HG02571 (cell line): ENCODE results near the gene URAD.

ENCODE experiments used
- ATAC-seq: cut with Tn5 transposase; IDR thresholded peaks from one replicate; pipeline ENCODE4 v1.9.1; 2021; ENCODE audit warnings: mild to moderate bottlenecking, moderate library complexity; ENCODE audit not compliant: unreplicated experiment

The URAD gene

GRCh38 chr13:28001049-28001448 is 12.6 kb upstream of the URAD start:
- no peak for ATAC-seq

DNA sequence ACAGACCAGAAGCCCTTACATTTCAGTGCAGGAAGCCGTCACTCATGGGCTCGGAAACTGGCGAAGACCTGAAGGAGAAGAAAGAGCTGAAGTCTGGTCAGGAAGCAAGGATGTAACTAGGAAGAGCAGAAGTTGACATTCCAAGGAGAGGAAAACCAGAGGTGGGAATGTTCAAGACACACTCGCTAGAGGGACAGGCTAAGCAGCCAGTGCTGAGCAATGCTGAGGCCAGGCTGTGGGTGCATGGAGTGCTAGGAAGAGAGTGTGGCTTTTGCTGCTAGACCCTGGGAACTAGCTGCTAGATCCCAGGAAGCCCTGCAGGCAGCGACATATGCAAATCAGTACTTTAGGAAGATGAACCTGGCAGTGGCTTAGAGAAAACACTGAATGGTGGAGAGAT is 12.1 kb upstream of the URAD start:
- no peak for ATAC-seq

DNA sequence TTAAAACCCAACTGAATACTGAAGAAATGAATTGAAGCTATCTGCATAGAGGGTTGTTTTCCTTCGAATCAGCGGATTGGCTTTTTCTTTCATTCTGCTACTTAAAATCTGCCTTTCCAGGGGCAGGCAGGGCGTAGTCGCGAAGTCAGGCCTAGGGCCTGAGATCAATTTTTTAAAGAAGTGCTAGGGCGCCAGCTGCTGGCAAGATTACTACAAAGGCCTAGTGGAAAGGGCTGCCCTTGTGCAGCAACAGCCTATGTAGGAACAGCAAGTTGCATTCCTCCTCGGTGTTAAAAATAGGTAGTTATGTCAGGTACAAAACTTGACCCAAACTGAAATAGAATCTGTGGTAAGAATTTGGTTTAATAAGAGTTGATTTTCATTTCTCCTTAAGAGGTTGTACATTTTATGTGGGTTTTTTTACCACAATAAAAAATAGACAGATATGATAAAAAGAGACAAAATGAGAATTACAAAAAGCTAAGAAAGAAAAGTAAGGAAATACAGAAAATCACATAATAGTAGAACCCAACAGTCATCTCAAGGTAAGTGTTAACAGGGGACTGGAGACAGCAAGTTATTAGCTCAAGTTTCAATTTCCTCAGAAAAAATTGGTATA is 9.5 kb upstream of the URAD start:
- no peak for ATAC-seq

DNA sequence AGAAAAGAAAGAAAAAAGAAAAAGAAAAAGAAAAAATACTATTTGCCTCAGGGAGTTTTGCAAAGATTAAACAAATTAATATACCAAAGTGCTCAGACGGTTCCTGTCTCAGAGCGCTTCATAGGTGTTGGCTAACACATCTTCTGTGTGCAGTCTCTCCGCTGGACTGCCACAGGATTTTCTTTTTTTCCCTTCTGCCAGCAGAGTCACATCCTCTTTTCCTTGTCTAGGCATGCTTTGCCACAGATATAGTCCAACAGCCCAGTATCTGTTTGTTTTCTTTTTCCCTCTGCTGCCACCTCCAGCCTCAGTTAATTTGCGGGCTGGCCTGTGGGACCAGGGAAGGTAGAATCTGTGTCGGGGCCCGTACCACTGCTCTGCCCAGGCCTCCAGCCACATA is 3.4 kb upstream of the URAD start:
- ATAC-seq, result no peak

- ATAC-seq, result no peak
Observed at GRCh38 chr13:27985600-27985999, 2.9 kb downstream of the URAD start.

DNA sequence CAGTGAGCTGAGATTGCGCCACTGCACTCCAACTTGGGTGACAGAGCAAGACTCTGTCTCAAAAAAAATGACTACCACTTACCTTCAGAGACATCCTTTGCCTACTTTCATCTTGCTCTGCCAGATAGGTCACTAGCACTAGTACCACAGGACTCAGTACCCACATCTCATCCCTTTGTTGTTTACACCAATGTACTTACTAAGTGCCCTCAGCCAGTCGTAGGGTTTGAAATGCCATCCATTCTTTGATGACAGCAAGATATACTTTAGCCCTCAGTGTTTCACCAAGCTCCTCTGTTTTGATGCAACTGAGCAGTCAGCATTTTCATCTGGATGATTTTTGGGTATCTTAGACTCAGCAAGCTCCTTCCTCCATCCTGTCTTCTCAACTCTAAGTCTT is 6.1 kb downstream of the URAD start:
- no peak for ATAC-seq

DNA sequence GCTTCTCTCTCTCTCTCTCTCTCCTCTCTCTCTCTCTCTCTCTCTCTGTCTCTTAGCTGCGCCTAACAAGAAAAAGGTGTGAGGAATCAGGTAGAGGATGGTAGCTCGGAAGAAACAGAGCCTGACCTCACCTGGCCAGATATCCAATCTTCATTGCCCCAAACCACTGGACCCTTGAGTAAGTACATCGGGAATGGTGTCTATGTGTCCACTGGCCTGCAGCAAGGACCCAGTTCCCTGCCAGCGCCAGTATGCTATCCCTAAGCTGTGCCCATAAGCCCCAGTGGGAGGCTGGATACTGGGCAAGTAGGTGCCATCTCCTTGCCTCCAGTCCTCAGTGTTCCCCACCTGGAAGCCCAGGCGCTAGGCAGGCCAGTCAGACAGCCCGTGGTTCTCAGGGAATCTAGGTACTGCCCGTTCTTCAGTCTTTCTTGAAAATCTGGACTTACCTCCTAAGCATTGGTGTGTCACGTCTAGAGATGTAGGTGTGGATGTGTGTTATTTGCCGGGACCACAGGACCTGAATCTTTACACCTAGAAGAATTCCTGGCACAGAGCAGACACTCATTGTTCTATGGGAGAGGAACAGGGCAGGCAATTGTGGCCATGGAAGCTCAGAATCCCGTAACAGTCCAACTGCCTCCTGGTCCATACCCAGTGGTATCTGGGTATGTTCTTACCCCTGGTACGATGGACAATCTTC is 7.3 kb downstream of the URAD start:
- ATAC-seq, result no peak

DNA sequence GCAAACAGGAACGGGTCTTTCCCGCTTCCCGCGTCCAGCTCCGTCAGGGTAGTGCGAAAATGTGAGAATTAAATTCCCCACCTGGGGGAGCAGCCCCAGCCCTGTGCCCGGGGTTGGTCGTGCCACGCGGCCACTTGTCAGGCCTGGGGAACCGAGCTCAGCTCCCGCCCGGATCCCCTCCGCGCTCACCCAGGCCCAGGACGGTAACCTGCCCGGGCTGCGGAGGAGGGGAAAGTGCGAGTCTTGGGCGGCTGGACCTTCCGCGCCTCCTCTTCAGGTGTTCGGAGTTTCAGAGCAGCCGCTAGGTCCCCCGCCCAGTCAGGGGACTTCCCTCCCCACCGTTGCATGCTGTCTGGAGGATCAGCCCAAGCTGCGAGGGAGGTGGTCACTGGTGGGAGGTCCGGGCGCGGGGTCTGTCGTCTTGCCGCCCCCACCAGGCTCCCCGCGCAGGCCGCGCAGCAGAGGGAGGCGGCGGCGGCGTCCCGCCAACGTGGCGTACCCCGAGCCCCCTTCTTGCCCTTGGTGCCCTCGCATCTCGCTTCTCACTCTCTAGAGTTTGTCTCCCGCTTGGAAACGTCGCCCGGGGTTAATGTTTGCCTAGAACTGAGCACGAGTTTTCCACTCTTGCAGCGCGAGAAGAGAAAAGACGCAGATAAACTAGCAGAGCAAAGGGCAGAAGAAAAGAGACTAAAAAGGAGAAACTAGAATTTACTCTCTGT is 8.1 kb downstream of the URAD start:
- ATAC-seq, result no peak

- no peak for ATAC-seq
Observed at GRCh38 chr13:27979765-27980279, 8.7 kb downstream of the URAD start.

- ATAC-seq, result no peak
Observed at GRCh38 chr13:27979001-27979643, 9.4 kb downstream of the URAD start.

DNA sequence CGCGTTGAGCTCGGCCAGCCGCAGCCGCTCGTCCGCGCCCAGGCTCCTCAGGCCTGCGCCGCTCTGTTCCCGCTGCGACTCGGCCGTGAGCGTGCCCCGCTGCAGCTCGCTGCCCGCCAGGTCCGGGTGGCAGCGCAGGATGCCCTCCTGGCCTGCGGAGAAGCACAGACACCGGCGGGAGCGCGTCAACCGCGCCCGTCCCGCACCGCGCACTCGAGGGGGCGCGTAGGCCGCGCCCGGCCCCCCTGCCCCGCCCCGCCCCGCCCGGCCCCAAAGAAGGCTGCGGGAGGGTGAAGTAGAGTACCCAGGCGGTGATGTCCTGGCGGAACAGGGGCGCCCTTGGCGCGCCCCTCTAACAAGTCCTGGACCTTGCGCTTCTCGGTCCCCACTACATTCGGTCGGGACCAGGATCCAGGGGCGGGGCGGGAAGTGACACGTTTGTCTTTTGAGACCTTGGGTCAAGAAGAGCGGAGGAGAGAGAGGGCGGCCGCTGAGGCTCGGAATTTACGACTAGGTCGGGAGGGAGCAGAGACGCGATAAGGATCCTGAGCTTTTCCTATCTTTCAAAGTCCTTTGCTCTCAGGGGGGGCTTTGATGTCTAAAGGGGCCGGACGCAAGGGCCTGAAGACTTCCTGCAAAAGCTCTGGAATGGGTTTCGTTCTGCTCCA is 10.1 kb downstream of the URAD start:
- no peak for ATAC-seq

DNA sequence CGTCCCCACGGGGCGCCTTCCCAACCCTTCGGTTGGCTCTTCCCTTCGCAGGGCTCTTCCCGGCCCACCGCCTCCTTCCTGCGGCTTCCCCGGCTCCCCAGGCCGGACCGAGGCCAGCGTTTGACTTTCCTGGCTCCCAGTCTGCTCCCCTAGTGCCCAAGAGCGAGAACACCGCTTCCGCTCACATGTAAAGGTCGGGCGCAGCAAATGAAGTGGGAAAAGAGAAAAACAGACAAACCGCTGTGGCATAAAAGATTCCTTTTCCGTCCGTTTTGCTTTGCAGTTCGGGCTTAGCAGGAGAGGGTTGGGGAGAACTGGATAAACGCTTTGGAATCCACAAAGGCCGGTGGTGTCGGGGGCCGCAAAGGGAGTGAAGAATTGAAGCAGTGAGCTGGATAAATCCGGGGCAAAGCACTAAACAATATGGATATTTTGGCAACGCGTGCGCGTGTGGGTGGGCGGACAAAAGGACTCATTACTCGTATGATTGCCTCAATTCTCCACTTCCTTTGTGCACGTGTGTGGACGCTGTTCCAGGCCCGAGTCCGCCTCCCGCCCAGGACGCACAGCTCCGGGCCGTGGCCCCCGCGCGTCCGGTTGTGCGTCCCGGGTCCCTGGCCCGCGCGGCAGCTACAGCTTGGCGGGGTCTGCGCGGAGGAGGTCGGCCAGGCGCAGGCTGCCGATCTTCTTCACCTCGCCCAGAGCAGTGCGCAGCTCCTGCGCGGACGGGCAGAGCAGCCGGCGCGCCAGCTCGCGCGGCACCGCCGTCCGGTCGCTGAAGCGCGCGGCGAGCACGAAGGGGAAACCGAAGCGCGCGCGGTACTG is 10.8 kb downstream of the URAD start:
- no peak for ATAC-seq

GRCh38 chr13:27976362-27977091 is 12.0 kb downstream of the URAD start:
- no peak for ATAC-seq

DNA sequence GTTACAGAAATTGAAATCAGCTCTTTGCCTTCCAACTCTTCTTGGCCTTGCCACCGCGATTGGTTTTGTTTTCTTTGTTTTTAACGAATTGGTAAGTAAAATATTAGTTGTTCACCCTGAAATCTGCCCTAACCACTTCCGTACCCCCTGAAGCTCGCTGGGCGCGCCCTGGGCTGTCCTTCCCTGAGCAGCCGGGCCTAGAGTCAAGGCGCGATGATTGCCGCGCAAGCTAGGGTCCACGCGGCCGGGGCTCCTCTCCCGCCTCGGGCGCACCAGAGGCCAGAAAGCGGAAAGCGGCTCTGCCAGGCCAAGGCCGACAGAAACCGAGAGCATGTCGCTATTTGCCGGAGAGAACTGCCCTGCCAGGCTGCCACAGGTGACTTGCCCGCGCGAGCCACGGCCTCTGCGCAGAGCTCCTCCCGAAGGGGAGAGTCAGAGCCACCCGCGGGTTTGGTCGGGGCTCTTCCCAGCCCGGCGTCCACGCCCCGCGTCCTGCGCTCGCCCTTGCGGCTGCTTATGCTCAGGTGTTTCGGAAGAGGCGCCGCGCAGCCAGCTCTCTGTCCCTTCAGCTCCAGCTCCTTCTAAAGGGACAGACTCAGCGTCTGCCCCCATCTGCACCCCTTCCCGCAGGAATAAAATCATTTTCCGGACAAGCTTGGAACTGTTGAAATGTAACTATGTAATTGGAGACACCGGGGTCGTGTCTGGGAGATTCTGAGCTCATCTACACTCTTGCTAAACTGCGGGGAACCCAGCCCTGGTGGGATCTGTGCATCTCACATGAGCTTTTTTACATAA is 12.7 kb downstream of the URAD start:
- ATAC-seq, result no peak

DNA sequence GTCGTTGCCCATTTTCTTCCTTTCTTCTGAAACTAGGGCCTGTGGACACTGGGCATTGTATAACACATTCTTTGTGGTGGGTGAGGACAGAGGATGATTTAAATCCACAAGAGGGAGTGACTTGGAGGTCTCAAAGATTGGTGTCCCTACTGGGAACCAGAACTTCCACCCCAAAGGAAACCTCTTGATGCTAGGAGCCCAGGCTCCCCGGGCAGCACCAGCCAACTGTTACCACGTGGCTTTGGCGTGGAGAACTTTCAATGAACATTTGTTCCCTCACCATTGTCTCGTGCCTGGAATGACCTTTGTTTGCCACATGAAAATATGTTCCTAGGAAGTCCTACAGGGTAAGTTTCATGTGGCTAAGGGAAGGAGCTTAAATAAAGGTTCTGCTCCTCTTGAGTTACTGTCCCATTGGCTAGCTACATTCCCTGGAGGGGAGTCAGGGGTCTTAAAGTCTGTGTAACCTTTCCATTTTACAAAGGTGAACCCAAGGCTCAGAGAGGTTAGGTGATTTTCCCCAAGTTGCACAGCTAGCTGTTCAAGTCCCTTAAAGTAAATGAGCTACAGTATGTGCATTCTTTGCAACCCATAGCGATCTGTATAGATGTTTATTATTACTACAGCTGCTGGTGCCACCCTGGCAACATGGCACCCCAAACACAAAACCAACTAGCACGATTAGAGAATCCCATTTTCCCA is 14.4 kb downstream of the URAD start:
- no peak for ATAC-seq

DNA sequence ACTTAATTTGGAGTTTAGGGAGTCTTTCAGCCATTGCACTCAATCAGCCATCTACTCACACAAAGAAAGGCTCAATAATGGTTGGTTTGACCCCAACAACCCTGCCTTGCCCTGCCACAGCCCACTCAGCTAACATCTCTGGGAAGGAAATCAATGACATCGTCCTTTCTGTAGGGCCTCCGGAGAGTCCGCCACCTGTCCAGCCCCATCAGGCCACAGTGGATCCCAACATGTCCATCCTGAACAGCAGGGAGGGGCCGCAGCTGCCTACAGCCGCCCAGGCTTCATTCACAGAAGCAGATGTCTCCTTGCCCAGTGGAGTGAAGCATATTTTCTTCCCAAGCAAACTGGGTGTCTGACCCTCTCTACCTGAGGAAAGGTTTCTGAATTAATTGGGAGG is 15.2 kb downstream of the URAD start:
- no peak for ATAC-seq

GRCh38 chr13:27972478-27972820 is 16.0 kb downstream of the URAD start:
- no peak for ATAC-seq

GRCh38 chr13:27971776-27972477 is 16.6 kb downstream of the URAD start:
- no peak for ATAC-seq
